HepG2 (cell line): Measurements from ENCODE around the gene CLRN2. TPM values are rescaled to one million over a fixed set of nuclear protein-coding genes. Genes with fewer than 3 reads are reported as not detected.
A peak's percentile ranks its signal among the peaks of the same experiment; 100 is the strongest.

ENCODE experiments used
- GLI4 ChIP-seq: sonication (generic); formaldehyde crosslinking; IDR thresholded peaks from 2 replicates; pipeline ENCODE4 v1.5.1; 2020; ENCODE audit warnings: missing genetic modification reagents, mild to moderate bottlenecking, moderate library complexity, borderline replicate concordance
- KLF11 ChIP-seq: IDR thresholded peaks from 2 replicates; pipeline ENCODE4 v1.6.1; 2016; ENCODE audit warnings: missing compliant biosample characterization
- KLF15 ChIP-seq: sonication (generic); formaldehyde crosslinking; IDR thresholded peaks from 2 replicates; pipeline ENCODE4 v1.8.1; 2023; ENCODE audit warnings: borderline replicate concordance, mild to moderate bottlenecking, inconsistent platforms, missing genetic modification reagents, mixed read lengths
- MYNN ChIP-seq: sonication (generic); formaldehyde crosslinking; IDR thresholded peaks from 2 replicates; pipeline ENCODE4 v1.4.0; 2020; ENCODE audit warnings: mild to moderate bottlenecking, low read depth, missing genetic modification reagents
- RELA ChIP-seq: sonication (generic); formaldehyde crosslinking; IDR thresholded peaks from 2 replicates; pipeline ENCODE4 v1.4.0; 2020; ENCODE audit warnings: missing genetic modification reagents
- TCF7L2 ChIP-seq: IDR thresholded peaks from 2 replicates; pipeline ENCODE4 v1.6.1; 2011; ENCODE audit warnings: mild to moderate bottlenecking, low read depth, low read length, moderate library complexity
- ZNF296 ChIP-seq: sonication (generic); formaldehyde crosslinking; conservative IDR thresholded peaks from 2 replicates; pipeline ENCODE4 v1.5.0; 2020; ENCODE audit warnings: mild to moderate bottlenecking, missing genetic modification reagents
- ZNF33B ChIP-seq: sonication (generic); formaldehyde crosslinking; IDR thresholded peaks from 2 replicates; pipeline ENCODE4 v1.5.1; 2020; ENCODE audit warnings: mild to moderate bottlenecking, missing genetic modification reagents
- ZNF451 ChIP-seq: sonication (generic); formaldehyde crosslinking; IDR thresholded peaks from 2 replicates; pipeline ENCODE4 v1.5.0; 2020; ENCODE audit warnings: mild to moderate bottlenecking, missing genetic modification reagents
- ZNF562 ChIP-seq: sonication (generic); formaldehyde crosslinking; IDR thresholded peaks from 2 replicates; pipeline ENCODE4 v1.8.0; 2022; ENCODE audit warnings: missing genetic modification reagents, borderline replicate concordance
- ZNF563 ChIP-seq: sonication (generic); formaldehyde crosslinking; IDR thresholded peaks from 2 replicates; pipeline ENCODE4 v1.8.0; 2022; ENCODE audit warnings: mild to moderate bottlenecking, moderate library complexity, missing genetic modification reagents
- ZNF605 ChIP-seq: sonication (generic); formaldehyde crosslinking; IDR thresholded peaks from 2 replicates; pipeline ENCODE4 v1.8.0; 2022; ENCODE audit warnings: mild to moderate bottlenecking, missing genetic modification reagents
- ZNF780A ChIP-seq: sonication (generic); formaldehyde crosslinking; IDR thresholded peaks from 2 replicates; pipeline ENCODE4 v1.8.0; 2022; ENCODE audit warnings: mild to moderate bottlenecking, missing genetic modification reagents, moderate library complexity
- ZNF883 ChIP-seq: sonication (generic); formaldehyde crosslinking; IDR thresholded peaks from 2 replicates; pipeline ENCODE4 v1.5.1; 2020; ENCODE audit warnings: mild to moderate bottlenecking, missing genetic modification reagents; ENCODE audit errors: not compliant biosample characterization
- polyA plus RNA-seq, 8 experiments: library from polyadenylated mRNA; depleted of rRNA in 3 of 8; stranded (reverse) in 7 of 8; unstranded in 1 of 8; fragments of >200 nt; fragmentation: Illumina TruSeq in 4 of 8; extraction: Trizol in 4 of 8; gene quantifications; 2 replicates each; pipeline versions ENCODE4 v1.2.1 to v1.2.3, GENCODE V29; 2011 to 2016; ENCODE audit warnings: low read depth in 4 of 8, missing spikeins in 1 of 8, mixed read lengths in 1 of 8; ENCODE audit not compliant: insufficient read depth in 1 of 8
- total RNA-seq, 5 experiments: library from RNA; depleted of rRNA; stranded (reverse); fragments of >200 nt; fragmentation: Illumina TruSeq; extraction: Trizol; gene quantifications; 2 replicates each; pipeline ENCODE4 v1.2.3, GENCODE V29; 2016; ENCODE audit warnings: low read depth in 1 of 5
- TF ChIP-seq, protein P1 (sequence below): sonication (generic); formaldehyde crosslinking; IDR thresholded peaks from 2 replicates; pipeline ENCODE4 v1.4.0; 2020; ENCODE audit warnings: missing genetic modification reagents
- TF ChIP-seq, protein P2 (sequence below): sonication (generic); formaldehyde crosslinking; conservative IDR thresholded peaks from 2 replicates; pipeline ENCODE4 v1.4.0; 2020; ENCODE audit warnings: missing genetic modification reagents
- TF ChIP-seq, protein P3 (sequence below): sonication (generic); formaldehyde crosslinking; IDR thresholded peaks from 2 replicates; pipeline ENCODE4 v1.5.0; 2020; ENCODE audit warnings: mild to moderate bottlenecking, missing genetic modification reagents, moderate library complexity
- TF ChIP-seq, protein P4 (sequence below): IDR thresholded peaks from 2 replicates; pipeline ENCODE4 v1.6.1; 2016; ENCODE audit warnings: missing compliant biosample characterization, missing genetic modification reagents, borderline replicate concordance

Gene CLRN2
- total and polyA plus RNA-seq, 2 of the 13 experiments (the other 11 are each of a cell fraction or from before 2014, with no cell fraction given) = not detected

DNA sequence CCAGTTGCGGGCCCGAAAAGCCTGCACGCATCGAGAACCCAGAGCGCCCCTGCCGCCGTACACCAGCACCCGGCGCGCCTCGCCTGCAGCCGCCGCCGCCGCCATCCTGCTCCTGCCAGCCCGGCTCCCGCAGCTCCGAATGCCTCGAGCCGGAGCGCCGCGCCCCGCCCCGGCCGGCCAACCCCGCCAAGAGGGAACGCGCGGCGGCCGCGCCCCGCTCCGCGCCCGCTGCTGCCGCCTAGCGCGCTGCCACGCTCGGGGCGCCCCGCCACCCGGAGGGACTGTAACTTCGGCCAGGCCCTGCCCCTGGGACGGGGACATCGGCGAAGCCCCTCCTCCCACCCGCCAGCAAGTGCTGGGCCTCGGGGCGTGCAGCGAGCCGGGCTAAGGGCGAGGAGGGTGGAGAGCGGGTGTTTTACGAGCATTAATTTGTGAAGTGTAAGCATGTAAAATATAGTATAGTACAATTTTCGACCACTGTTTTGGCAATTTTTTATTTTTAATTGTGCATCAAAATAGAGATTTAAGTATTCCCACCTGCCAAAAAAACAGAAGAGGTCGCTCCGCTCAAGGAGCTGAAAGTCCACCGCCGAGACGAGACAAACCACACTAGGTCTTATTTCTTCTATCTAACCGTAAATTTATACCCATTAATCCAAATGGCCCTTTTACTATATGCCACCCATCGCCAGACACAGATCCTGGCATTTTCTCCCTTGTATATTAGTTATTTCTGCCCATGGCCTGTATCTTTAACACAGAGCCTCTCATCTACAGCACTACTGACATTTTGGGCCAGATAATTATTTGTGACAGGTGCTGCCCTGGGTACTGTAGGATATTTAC, 2.8 kb upstream of the CLRN2 start, which contains the start of gene QDPR (continued):
- TF ChIP-seq, protein P1, sequence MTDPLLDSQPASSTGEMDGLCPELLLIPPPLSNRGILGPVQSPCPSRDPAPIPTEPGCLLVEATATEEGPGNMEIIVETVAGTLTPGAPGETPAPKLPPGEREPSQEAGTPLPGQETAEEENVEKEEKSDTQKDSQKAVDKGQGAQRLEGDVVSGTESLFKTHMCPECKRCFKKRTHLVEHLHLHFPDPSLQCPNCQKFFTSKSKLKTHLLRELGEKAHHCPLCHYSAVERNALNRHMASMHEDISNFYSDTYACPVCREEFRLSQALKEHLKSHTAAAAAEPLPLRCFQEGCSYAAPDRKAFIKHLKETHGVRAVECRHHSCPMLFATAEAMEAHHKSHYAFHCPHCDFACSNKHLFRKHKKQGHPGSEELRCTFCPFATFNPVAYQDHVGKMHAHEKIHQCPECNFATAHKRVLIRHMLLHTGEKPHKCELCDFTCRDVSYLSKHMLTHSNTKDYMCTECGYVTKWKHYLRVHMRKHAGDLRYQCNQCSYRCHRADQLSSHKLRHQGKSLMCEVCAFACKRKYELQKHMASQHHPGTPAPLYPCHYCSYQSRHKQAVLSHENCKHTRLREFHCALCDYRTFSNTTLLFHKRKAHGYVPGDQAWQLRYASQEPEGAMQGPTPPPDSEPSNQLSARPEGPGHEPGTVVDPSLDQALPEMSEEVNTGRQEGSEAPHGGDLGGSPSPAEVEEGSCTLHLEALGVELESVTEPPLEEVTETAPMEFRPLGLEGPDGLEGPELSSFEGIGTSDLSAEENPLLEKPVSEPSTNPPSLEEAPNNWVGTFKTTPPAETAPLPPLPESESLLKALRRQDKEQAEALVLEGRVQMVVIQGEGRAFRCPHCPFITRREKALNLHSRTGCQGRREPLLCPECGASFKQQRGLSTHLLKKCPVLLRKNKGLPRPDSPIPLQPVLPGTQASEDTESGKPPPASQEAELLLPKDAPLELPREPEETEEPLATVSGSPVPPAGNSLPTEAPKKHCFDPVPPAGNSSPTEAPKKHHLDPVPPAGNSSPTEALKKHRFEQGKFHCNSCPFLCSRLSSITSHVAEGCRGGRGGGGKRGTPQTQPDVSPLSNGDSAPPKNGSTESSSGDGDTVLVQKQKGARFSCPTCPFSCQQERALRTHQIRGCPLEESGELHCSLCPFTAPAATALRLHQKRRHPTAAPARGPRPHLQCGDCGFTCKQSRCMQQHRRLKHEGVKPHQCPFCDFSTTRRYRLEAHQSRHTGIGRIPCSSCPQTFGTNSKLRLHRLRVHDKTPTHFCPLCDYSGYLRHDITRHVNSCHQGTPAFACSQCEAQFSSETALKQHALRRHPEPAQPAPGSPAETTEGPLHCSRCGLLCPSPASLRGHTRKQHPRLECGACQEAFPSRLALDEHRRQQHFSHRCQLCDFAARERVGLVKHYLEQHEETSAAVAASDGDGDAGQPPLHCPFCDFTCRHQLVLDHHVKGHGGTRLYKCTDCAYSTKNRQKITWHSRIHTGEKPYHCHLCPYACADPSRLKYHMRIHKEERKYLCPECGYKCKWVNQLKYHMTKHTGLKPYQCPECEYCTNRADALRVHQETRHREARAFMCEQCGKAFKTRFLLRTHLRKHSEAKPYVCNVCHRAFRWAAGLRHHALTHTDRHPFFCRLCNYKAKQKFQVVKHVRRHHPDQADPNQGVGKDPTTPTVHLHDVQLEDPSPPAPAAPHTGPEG (CRISPR knock-in tag) = no peak
- no peak for TF ChIP-seq MYNN (CRISPR knock-in tag)
- TF ChIP-seq GLI4 (CRISPR knock-in tag) = 0 out of 2 replicates have a peak, but pooled peaks have one; percentile 22
- no peak for TF ChIP-seq KLF11 (CRISPR knock-in tag)
- TF ChIP-seq, protein P2, sequence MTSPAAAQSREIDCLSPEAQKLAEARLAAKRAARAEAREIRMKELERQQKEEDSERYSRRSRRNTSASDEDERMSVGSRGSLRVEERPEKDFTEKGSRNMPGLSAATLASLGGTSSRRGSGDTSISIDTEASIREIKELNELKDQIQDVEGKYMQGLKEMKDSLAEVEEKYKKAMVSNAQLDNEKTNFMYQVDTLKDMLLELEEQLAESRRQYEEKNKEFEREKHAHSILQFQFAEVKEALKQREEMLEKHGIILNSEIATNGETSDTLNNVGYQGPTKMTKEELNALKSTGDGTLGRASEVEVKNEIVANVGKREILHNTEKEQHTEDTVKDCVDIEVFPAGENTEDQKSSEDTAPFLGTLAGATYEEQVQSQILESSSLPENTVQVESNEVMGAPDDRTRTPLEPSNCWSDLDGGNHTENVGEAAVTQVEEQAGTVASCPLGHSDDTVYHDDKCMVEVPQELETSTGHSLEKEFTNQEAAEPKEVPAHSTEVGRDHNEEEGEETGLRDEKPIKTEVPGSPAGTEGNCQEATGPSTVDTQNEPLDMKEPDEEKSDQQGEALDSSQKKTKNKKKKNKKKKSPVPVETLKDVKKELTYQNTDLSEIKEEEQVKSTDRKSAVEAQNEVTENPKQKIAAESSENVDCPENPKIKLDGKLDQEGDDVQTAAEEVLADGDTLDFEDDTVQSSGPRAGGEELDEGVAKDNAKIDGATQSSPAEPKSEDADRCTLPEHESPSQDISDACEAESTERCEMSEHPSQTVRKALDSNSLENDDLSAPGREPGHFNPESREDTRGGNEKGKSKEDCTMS (CRISPR knock-in tag) = no peak
- TF ChIP-seq ZNF563 = peak; percentile 51
- TF ChIP-seq, protein P3, sequence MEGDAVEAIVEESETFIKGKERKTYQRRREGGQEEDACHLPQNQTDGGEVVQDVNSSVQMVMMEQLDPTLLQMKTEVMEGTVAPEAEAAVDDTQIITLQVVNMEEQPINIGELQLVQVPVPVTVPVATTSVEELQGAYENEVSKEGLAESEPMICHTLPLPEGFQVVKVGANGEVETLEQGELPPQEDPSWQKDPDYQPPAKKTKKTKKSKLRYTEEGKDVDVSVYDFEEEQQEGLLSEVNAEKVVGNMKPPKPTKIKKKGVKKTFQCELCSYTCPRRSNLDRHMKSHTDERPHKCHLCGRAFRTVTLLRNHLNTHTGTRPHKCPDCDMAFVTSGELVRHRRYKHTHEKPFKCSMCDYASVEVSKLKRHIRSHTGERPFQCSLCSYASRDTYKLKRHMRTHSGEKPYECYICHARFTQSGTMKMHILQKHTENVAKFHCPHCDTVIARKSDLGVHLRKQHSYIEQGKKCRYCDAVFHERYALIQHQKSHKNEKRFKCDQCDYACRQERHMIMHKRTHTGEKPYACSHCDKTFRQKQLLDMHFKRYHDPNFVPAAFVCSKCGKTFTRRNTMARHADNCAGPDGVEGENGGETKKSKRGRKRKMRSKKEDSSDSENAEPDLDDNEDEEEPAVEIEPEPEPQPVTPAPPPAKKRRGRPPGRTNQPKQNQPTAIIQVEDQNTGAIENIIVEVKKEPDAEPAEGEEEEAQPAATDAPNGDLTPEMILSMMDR (CRISPR knock-in tag) = peak; percentile 76
- TF ChIP-seq, protein P4, sequence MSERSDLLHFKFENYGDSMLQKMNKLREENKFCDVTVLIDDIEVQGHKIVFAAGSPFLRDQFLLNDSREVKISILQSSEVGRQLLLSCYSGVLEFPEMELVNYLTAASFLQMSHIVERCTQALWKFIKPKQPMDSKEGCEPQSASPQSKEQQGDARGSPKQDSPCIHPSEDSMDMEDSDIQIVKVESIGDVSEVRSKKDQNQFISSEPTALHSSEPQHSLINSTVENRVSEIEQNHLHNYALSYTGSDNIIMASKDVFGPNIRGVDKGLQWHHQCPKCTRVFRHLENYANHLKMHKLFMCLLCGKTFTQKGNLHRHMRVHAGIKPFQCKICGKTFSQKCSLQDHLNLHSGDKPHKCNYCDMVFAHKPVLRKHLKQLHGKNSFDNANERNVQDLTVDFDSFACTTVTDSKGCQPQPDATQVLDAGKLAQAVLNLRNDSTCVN (CRISPR knock-in tag) = no peak
- TF ChIP-seq ZNF883 (CRISPR knock-in tag) = peak; percentile 50
- peak; percentile 28 for TF ChIP-seq ZNF451 (CRISPR knock-in tag)
- TF ChIP-seq ZNF296 = no peak
- no peak for TF ChIP-seq ZNF780A (CRISPR knock-in tag)
- TF ChIP-seq RELA = no peak
- no peak for TF ChIP-seq TCF7L2
- TF ChIP-seq KLF15 (CRISPR knock-in tag) = no peak
- no peak for TF ChIP-seq ZNF33B
- TF ChIP-seq ZNF562 = no peak
- TF ChIP-seq ZNF605 = no peak
